H1 (cell line): ENCODE measurements around the gene DHFR2. TPM values are rescaled to one million over a fixed set of nuclear protein-coding genes. Genes with fewer than 3 reads are reported as not detected.

Experiments
- CTCF ChIA-PET: fragments of 300-600 bp; sonication (Branson Sonifier 250); formaldehyde crosslinking; loops from one replicate; lab custom pipeline; 2021; ENCODE audit not compliant: partially characterized antibody; lab: Charles Lee
- POLR2A ChIA-PET: fragments of 300-600 bp; sonication (Branson Sonifier 250); formaldehyde crosslinking; loops from one replicate; lab custom pipeline; 2021; ENCODE audit warnings: inconsistent platforms; ENCODE audit not compliant: partially characterized antibody; lab: Charles Lee
- DNase-seq, 2 experiments: peaks; one replicate each; pipeline versions ENCODE4 v3.0.0 to v3.0.0-alpha.2; 2010 to 2022; ENCODE audit warnings: low spot score in 2 of 2, low read depth in 1 of 2, mixed read lengths in 1 of 2
- FAIRE-seq: peaks from 2 replicates; lab custom pipeline; 2011; peaks lifted over from hg19 to GRCh38; lab: Jason Lieb, UNC
- H2AFZ ChIP-seq: 2 replicates; pipeline ENCODE4 v1.8.1; 2012; ENCODE audit warnings: low read length, inconsistent platforms
- H2AK5ac ChIP-seq: 2 replicates; pipeline ENCODE4 v1.6.1; 2013; ENCODE audit warnings: low read depth, low read length
- H2BK120ac ChIP-seq: replicated peaks from 2 replicates; pipeline ENCODE3; 2013; ENCODE audit warnings: low read depth, low read length, inconsistent platforms
- H2BK12ac ChIP-seq: 2 replicates; pipeline ENCODE4 v1.6.1; 2013; ENCODE audit warnings: low read depth, low read length
- H2BK15ac ChIP-seq: 2 replicates; pipeline ENCODE4 v1.6.1; 2013; ENCODE audit warnings: low read length
- H2BK20ac ChIP-seq: 2 replicates; pipeline ENCODE4 v1.6.1; 2013; ENCODE audit warnings: low read length
- H2BK5ac ChIP-seq: 2 replicates; pipeline ENCODE4 v1.6.1; 2013; ENCODE audit warnings: low read depth, low read length
- H3K14ac ChIP-seq: 2 replicates; pipeline ENCODE4 v1.6.1; 2013; ENCODE audit warnings: inconsistent platforms; ENCODE audit not compliant: insufficient read length
- H3K18ac ChIP-seq: 2 replicates; pipeline ENCODE4 v1.6.1; 2013; ENCODE audit warnings: low read length; ENCODE audit errors: extremely low read depth
- H3K23ac ChIP-seq: 2 replicates; pipeline ENCODE4 v1.6.1; 2013; ENCODE audit warnings: inconsistent platforms; ENCODE audit not compliant: insufficient read length
- H3K23me2 ChIP-seq: 2 replicates; pipeline ENCODE4 v1.6.1; 2013; ENCODE audit warnings: low read depth, low read length
- H3K27ac ChIP-seq: 2 replicates; pipeline ENCODE4 v1.6.1; 2011; ENCODE audit warnings: low read depth, low read length, inconsistent platforms
- H3K27me3 ChIP-seq, 4 experiments: replicated peaks in 1 of 4; 1 replicate in 1 of 4; 2 replicates in 3 of 4; pipeline versions ENCODE4 v1.6.1 to v1.8.1; 2011 to 2013; ENCODE audit warnings: low read length in 3 of 4, mild to moderate bottlenecking in 3 of 4, inconsistent platforms in 2 of 4, mixed read lengths in 2 of 4, moderate library complexity in 1 of 4; ENCODE audit not compliant: control insufficient read depth in 3 of 4, insufficient read depth in 3 of 4; ENCODE audit errors: extremely low read depth in 1 of 4
- H3K36me3 ChIP-seq, 4 experiments: 2 replicates each; pipeline versions ENCODE4 v1.6.1 to v1.8.1; 2011 to 2013; ENCODE audit warnings: mild to moderate bottlenecking in 4 of 4, low read length in 3 of 4, moderate library complexity in 2 of 4, control low read depth in 1 of 4, inconsistent platforms in 1 of 4; ENCODE audit not compliant: insufficient read depth in 4 of 4, control insufficient read depth in 2 of 4
- H3K4ac ChIP-seq: replicated peaks from 2 replicates; pipeline ENCODE3; 2013; ENCODE audit warnings: low read length, low read depth, mixed read lengths, inconsistent platforms; ENCODE audit not compliant: insufficient read length
- H3K4me1 ChIP-seq, 4 experiments: replicated peaks in 1 of 4; 1 replicate in 1 of 4; 2 replicates in 3 of 4; pipeline versions ENCODE4 v1.6.1 to v1.8.1; 2011 to 2013; ENCODE audit warnings: low read length in 3 of 4, inconsistent platforms in 2 of 4, mixed read lengths in 1 of 4; ENCODE audit not compliant: insufficient read depth in 4 of 4, control insufficient read depth in 3 of 4
- H3K4me2 ChIP-seq, 2 experiments: 2 replicates each; pipeline versions ENCODE4 v1.6.1 to v1.8.1; 2011 to 2013; ENCODE audit warnings: low read depth in 2 of 2, low read length in 2 of 2, control low read depth in 1 of 2, inconsistent platforms in 1 of 2, mild to moderate bottlenecking in 1 of 2; ENCODE audit not compliant: insufficient read depth in 1 of 2
- H3K4me3 ChIP-seq, 4 experiments: fragments of 200-600, 300-600 bp in 1 of 4; sonication (generic), shearing (Covaris generic), sonication (Bioruptor Twin) in 1 of 4; 2 replicates each; pipeline versions ENCODE4 v1.5.1 to v1.8.1; 2011 to 2016; ENCODE audit warnings: low read length in 4 of 4, low read depth in 3 of 4, control low read depth in 2 of 4, inconsistent platforms in 2 of 4, mild to moderate bottlenecking in 2 of 4, mixed read lengths in 1 of 4, moderate library complexity in 1 of 4; ENCODE audit not compliant: insufficient read depth in 2 of 4; ENCODE audit errors: extremely low read depth in 1 of 4
- H3K56ac ChIP-seq: replicated peaks from 2 replicates; pipeline ENCODE3; 2013; ENCODE audit warnings: low read depth, mild to moderate bottlenecking, mixed read lengths, low read length, inconsistent platforms; ENCODE audit not compliant: insufficient read length
- H3K79me1 ChIP-seq: 2 replicates; pipeline ENCODE4 v1.6.1; 2013; ENCODE audit warnings: low read depth, low read length, control low read depth
- H3K79me2 ChIP-seq, 2 experiments: 2 replicates each; pipeline versions ENCODE4 v1.6.1 to v1.8.1; 2012 to 2013; ENCODE audit warnings: low read length in 2 of 2, mild to moderate bottlenecking in 2 of 2, inconsistent platforms in 1 of 2; ENCODE audit not compliant: insufficient read depth in 2 of 2, control insufficient read depth in 1 of 2
- H3K9ac ChIP-seq, 4 experiments: replicated peaks in 1 of 4; 1 replicate in 1 of 4; 2 replicates in 3 of 4; pipeline versions ENCODE4 v1.6.1 to v1.8.1; 2011 to 2013; ENCODE audit warnings: low read depth in 3 of 4, low read length in 3 of 4, control low read depth in 2 of 4, mild to moderate bottlenecking in 2 of 4, moderate library complexity in 2 of 4, inconsistent platforms in 1 of 4; ENCODE audit errors: extremely low read depth in 1 of 4
- H3K9me3 ChIP-seq, 2 experiments: 2 replicates each; pipeline versions ENCODE4 v1.6.1 to v1.8.1; 2012 to 2013; ENCODE audit warnings: mild to moderate bottlenecking in 2 of 2, moderate library complexity in 2 of 2, control low read depth in 1 of 2, inconsistent platforms in 1 of 2, low read depth in 1 of 2, low read length in 1 of 2, mixed read lengths in 1 of 2; ENCODE audit not compliant: insufficient read depth in 2 of 2
- H4K20me1 ChIP-seq, 2 experiments: replicated peaks in 1 of 2; 2 replicates each; pipeline versions ENCODE3 to v1.8.1; 2011 to 2013; ENCODE audit warnings: inconsistent platforms in 2 of 2, low read length in 2 of 2, mild to moderate bottlenecking in 1 of 2; ENCODE audit not compliant: insufficient read depth in 2 of 2, control insufficient read depth in 1 of 2
- H4K5ac ChIP-seq: 2 replicates; pipeline ENCODE4 v1.6.1; 2013; ENCODE audit warnings: low read length, low read depth, mixed read lengths, inconsistent platforms; ENCODE audit not compliant: insufficient read length
- H4K8ac ChIP-seq: 2 replicates; pipeline ENCODE4 v1.8.0; 2013; ENCODE audit warnings: mild to moderate bottlenecking, moderate library complexity, low read length, inconsistent platforms; ENCODE audit not compliant: insufficient read depth; ENCODE audit errors: extremely low read depth
- H4K91ac ChIP-seq: replicated peaks from 2 replicates; pipeline ENCODE3; 2013; ENCODE audit warnings: low read length, mixed read lengths, inconsistent platforms; ENCODE audit not compliant: insufficient read length
- BRCA1 ChIP-seq: IDR thresholded peaks from 2 replicates; pipeline ENCODE4 v1.6.1; 2012; ENCODE audit warnings: low read depth, low read length, improper control_type of control experiment
- CBX5 ChIP-seq: fragments of 300-800, 300-1000 bp; sonication (generic); IDR thresholded peaks from 2 replicates; pipeline ENCODE4 v1.7.1; 2016; ENCODE audit warnings: antibody characterized with exemption, low read length, low read depth
- CHD2 ChIP-seq: IDR thresholded peaks from 2 replicates; pipeline ENCODE4 v1.6.1; 2012; ENCODE audit warnings: low read length, improper control_type of control experiment
- EP300 ChIP-seq, 2 experiments: IDR thresholded peaks; 1 replicate in 1 of 2; 2 replicates in 1 of 2; pipeline ENCODE4 v1.6.1; 2011 to 2012; ENCODE audit warnings: low read depth in 2 of 2, low read length in 2 of 2, mild to moderate bottlenecking in 2 of 2, borderline replicate concordance in 1 of 2, inconsistent platforms in 1 of 2, moderate library complexity in 1 of 2
- RBBP5 ChIP-seq: IDR thresholded peaks from 2 replicates; pipeline ENCODE4 v1.7.1; 2012; ENCODE audit warnings: low read depth, mild to moderate bottlenecking, inconsistent platforms, low read length, moderate library complexity, borderline replicate concordance
- RNF2 ChIP-seq: fragments of 200-900, 300-1000 bp; sonication (generic); IDR thresholded peaks from 2 replicates; pipeline ENCODE4 v1.7.1; 2016; ENCODE audit warnings: borderline replicate concordance, low read depth, mild to moderate bottlenecking, antibody characterized with exemption, low read length; ENCODE audit not compliant: poor library complexity, severe bottlenecking; ENCODE audit errors: missing control alignments
- SRF ChIP-seq: IDR thresholded peaks from 2 replicates; pipeline ENCODE4 v1.6.1; 2011; ENCODE audit warnings: mild to moderate bottlenecking, low read depth, low read length, moderate library complexity
- TAF1 ChIP-seq: IDR thresholded peaks from 2 replicates; pipeline ENCODE4 v1.6.1; 2011; ENCODE audit warnings: mild to moderate bottlenecking, low read depth, low read length
- WGBS, 2 experiments: shearing (Covaris generic) in 1 of 2; methylation state at CpG; one replicate each; pipeline versions ENCODE4 v1.1.6 to v1.1.7; 2013 to 2015; ENCODE audit warnings: low lambda C conversion rate in 2 of 2, mixed read lengths in 2 of 2, inconsistent platforms in 1 of 2, low coverage in 1 of 2, missing lambda C conversion rate in 1 of 2; ENCODE audit not compliant: insufficient replicate concordance in 2 of 2, insufficient coverage in 1 of 2, insufficient read length in 1 of 2; ENCODE audit errors: extremely low coverage in 1 of 2, missing lambda C conversion rate in 1 of 2; 5-methylcytosine and 5-hydroxymethylcytosine counted together
- long read RNA-seq, 2 experiments: library from RNA in 1 of 2; library from capped mRNA in 1 of 2; stranded (forward); transcript quantifications; one replicate each; pipeline ENCODE4 v2.0.0, GENCODE V29; 2021; ENCODE audit warnings: inconsistent platforms in 1 of 2
- polyA minus RNA-seq, 3 experiments: library from RNA; depleted of rRNA, polyadenylated mRNA; stranded (reverse); fragments of >200 nt; gene quantifications; 1 replicate in 2 of 3; 2 replicates in 1 of 3; pipeline ENCODE4 v1.2.3, GENCODE V29; 2011
- polyA plus RNA-seq, 7 experiments: library from polyadenylated mRNA; depleted of rRNA in 3 of 7; stranded (reverse) in 5 of 7; unstranded in 2 of 7; fragments of >200 nt in 5 of 7; fragments of 200-250 nt in 2 of 7; gene quantifications; 1 replicate in 5 of 7; 2 replicates in 1 of 7; 4 replicates in 1 of 7; pipeline versions ENCODE4 v1.2.1 to v1.2.3, GENCODE V29; 2011 to 2013; ENCODE audit warnings: missing spikeins in 2 of 7, mixed read lengths in 2 of 7
- total RNA-seq: library from RNA; stranded (reverse); fragmentation: NEBNext Ultra II Directional; extraction: Animal tissue kit (Norgen Biotek cat#: 25700); gene quantifications from 2 replicates; pipeline ENCODE4 v1.2.1, GENCODE V29; 2021

DHFR2 gene
- total RNA-seq (2.2 and 2.6 TPM in 2 replicates), polyA plus RNA-seq (2011; rRNA removed) (0.59 and 0.67 TPM in 2 replicates), polyA minus RNA-seq (2011; rRNA and poly(A)+ RNA removed) (1.8 and 1.9 TPM in 2 replicates)
- 0.75 TPM for polyA plus RNA-seq (2011; cell fraction: cytosol; rRNA removed)
- polyA plus RNA-seq (2011; cell fraction: nucleus; rRNA removed), result 0.87 TPM
- polyA plus RNA-seq (2012, experiment 1 of 2), result 1.1 to 1.7 TPM (median 1.5 TPM) in 4 replicates
- polyA plus RNA-seq (2012, experiment 2 of 2), result 0.22 TPM
- 2.8 TPM for polyA plus RNA-seq (2013, experiment 1 of 2)
- polyA plus RNA-seq (2013, experiment 2 of 2), result 2.7 TPM
- 2.1 TPM for polyA minus RNA-seq (2011; cell fraction: cytosol; rRNA and poly(A)+ RNA removed)
- 1.9 TPM for polyA minus RNA-seq (2011; cell fraction: nucleus; rRNA and poly(A)+ RNA removed)
- long read RNA-seq, experiment 1, result 0 reads
- long read RNA-seq, experiment 2, result 0 reads

DNA sequence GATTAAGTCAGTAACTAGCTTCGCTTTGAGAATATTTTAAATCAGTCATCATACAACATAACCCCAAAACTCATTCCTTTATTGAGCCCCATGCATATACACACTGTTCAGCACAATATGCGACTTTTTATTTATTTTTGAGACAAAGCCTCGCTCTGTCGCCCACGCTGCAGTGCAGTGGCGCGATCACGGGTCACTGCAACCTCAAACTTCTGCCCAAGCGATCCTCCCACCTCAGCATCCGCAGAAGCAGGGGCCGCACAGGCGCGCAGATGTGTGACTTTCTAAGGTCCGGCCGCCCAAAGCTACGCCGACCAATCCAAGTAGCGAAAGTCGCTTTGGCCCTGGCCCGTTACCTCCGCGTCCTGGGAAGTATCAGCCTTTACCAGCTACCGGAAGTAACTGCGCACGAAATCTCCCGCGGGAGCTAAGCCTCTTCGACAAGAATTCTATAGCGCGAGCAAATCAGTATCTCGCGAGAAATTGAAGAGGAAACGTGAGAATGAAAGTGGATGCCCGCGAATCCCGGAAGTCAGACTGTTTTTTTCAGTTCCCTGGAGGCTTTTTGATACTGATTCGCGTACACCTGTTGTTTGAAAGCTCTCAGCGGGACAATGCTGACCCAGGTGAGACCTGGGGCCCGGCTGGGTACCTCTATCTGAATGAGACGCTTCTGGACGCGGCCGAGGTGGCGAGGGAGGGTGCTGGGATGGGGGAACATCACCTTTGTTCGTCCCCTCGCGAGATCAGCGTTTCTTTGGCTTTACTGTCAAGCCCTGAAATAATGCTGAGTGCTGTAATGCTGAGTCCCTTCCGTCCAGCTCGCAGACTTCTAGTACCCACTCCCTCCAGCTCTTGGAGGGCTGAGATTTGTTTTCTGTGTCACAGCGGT is at the start of gene DHFR2, which contains the start of gene NSUN3:
Gene DHFR2, minus strand, starts transcription at position 404 of the 892 bp plus-strand sequence. CDS start 1,405 bp downstream, outside the sequence.
Gene NSUN3, plus strand, starts transcription at position 549 of the 892 bp plus-strand sequence. Its CDS starts 66 bp downstream, at position 615.
- FAIRE-seq (peak; percentile 70), DNase-seq (peak; percentile 83 to 87)
- H3K4ac ChIP-seq, result peak within 1 kb of the TSS; percentile 28
- peak within 1 kb of the TSS; percentile 88; the same call in 1 of the 2 replicates for H3K18ac ChIP-seq
- H3K27me3 ChIP-seq, result no peaks in the 10 kb centered on the region
- H3K79me2 ChIP-seq, result peaks cover 0 to 4% of the 10 kb centered on the region in 2 experiments; a peak in 1 of 4 replicates
- H3K27ac ChIP-seq, result peak within 1 kb of the TSS; percentile 93
- peak within 1 kb of the TSS; percentile 80 to 89 (median 82) for H3K4me3 ChIP-seq
- H4K91ac ChIP-seq, result no peak within 1 kb of the TSS
- H3K23me2 ChIP-seq, result peaks cover 7% of the 10 kb centered on the region; the same call in 1 of the 2 replicates
- H3K56ac ChIP-seq, result no peak within 1 kb of the TSS
- H3K9me3 ChIP-seq, result no peaks in the 10 kb centered on the region; a peak in 1 of 4 replicates
- peak within 1 kb of the TSS; percentile 75 to 90 for H3K4me2 ChIP-seq
- H4K8ac ChIP-seq, result peak within 1 kb of the TSS; percentile 94; the same call in 1 of the 2 replicates
- no peak within 1 kb of the TSS for H2BK120ac ChIP-seq
- peak within 1 kb of the TSS; percentile 75 to 95 (median 93) for H3K9ac ChIP-seq
- ChIA-PET POLR2A (interaction anchor here (1.0 to 2.0 kb wide), 8 partner anchors 12 to 90 kb away, joined by 3 to 6 read pairs (median 4); partner anchors contain the start of gene ARL13B), CTCF (interaction anchor here (0.6 to 2.6 kb wide), 4 partner anchors 9 to 58 kb away, joined by 3 to 11 read pairs (median 4); no protein-coding TSS in a partner anchor)
- 2% methylated on average over 52 of the region's 52 CpGs; no CpG with 5 or more reads in 1 of the 2 experiments for WGBS, 2 experiments
- no peak within 1 kb of the TSS for H2BK20ac ChIP-seq
- H2AFZ ChIP-seq, result peak within 1 kb of the TSS; percentile 93
- H2BK5ac ChIP-seq, result peak within 1 kb of the TSS; percentile 89
- H3K36me3 ChIP-seq, result no peaks in the 10 kb centered on the region; a peak in 1 of 8 replicates
- no peaks in the 10 kb centered on the region; the same call in 1 of the 2 replicates for H3K79me1 ChIP-seq
- no peak within 1 kb of the TSS for H3K23ac ChIP-seq
- no peaks in the 10 kb centered on the region for H4K20me1 ChIP-seq
- peak within 1 kb of the TSS; percentile 71 for H4K5ac ChIP-seq
- H2BK12ac ChIP-seq, result no peak within 1 kb of the TSS
- H3K4me1 ChIP-seq, result peaks cover 0 to 2% (median 0%) of the 10 kb centered on the region in 4 experiments; a peak in 2 of 7 replicates
- no peak within 1 kb of the TSS for H2BK15ac ChIP-seq
- H3K14ac ChIP-seq, result no peak within 1 kb of the TSS
- H2AK5ac ChIP-seq, result no peak within 1 kb of the TSS
- TF ChIP-seq RBBP5 (peak; percentile 73; the same call in 1 of the 2 replicates), SRF (no peak), CHD2 (peak; percentile 97), TAF1 (peak; percentile 82), CBX5 (no peak), EP300 (IDR thresholded peaks at IDR 0.05; ENCODE audit: borderline replicate concordance in 1 of 2, low read depth in 2 of 2, low read length in 2 of 2) (no peak), RNF2 (no peak), BRCA1 (peak; percentile 89)
